ENCODE measurements around the gene CDC23.

- TF ChIP-seq, protein P1, sequence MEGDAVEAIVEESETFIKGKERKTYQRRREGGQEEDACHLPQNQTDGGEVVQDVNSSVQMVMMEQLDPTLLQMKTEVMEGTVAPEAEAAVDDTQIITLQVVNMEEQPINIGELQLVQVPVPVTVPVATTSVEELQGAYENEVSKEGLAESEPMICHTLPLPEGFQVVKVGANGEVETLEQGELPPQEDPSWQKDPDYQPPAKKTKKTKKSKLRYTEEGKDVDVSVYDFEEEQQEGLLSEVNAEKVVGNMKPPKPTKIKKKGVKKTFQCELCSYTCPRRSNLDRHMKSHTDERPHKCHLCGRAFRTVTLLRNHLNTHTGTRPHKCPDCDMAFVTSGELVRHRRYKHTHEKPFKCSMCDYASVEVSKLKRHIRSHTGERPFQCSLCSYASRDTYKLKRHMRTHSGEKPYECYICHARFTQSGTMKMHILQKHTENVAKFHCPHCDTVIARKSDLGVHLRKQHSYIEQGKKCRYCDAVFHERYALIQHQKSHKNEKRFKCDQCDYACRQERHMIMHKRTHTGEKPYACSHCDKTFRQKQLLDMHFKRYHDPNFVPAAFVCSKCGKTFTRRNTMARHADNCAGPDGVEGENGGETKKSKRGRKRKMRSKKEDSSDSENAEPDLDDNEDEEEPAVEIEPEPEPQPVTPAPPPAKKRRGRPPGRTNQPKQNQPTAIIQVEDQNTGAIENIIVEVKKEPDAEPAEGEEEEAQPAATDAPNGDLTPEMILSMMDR (IDR thresholded peaks at IDR 0.05), result no peak
- no peak for TF ChIP-seq POLR2A (IDR thresholded peaks at IDR 0.05)
Observed at GRCh38 chr5:138240650-138241385, 27.7 kb upstream of the CDC23 start.
